Measurements from ENCODE around the gene CFAP77.

Gene CFAP77

DNA sequence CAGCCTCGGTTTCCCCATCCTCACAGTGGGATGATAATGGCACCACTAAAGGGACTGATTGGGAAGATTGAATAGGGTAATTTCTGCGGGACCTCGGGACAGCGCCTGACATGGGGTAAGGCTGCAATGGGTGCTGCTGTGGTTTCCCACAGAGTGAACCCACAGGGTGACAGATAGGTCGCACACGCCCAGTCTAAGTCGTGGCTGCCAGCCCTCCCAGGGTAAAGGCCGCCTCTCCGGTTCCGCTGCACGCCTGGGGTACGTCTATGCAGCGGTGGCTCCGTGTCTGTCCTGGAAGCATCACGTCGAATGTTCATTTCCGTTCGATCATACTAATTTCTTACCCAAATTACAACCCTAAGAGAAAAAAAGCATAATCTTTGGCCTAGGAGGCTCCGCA lies 631 bp downstream of the CFAP77 start:
- no peak for DNase-seq

GRCh38 chr9:132411091-132411508 lies 1.1 kb downstream of the CFAP77 start:
- DNase-seq = peak; percentile 62

- DNase-seq = no peak
Measured at GRCh38 chr9:132412089-132412488, 2.1 kb downstream of the CFAP77 start.

DNA sequence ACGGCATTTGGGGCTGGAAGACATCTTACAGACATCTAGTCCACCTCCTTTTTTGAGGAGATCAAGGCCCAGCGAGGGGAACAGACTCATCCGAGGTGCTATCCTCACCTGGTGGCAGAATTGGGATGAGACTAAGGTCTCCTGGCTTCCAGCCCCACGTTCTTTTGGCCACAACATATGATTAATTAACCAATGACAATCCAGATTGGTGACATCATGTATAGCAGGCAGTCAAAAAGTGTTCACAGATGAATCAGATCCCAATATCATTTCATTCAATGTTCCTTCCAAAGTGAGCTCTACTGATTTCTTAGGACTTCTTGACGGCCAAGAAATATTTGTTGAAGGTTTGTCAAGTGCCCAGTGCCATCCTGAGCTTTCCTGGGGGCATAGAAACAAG lies 3.9 kb downstream of the CFAP77 start:
- no peak for DNase-seq

- no peak for DNase-seq
Measured at GRCh38 chr9:132414731-132415130, 4.7 kb downstream of the CFAP77 start.

DNA sequence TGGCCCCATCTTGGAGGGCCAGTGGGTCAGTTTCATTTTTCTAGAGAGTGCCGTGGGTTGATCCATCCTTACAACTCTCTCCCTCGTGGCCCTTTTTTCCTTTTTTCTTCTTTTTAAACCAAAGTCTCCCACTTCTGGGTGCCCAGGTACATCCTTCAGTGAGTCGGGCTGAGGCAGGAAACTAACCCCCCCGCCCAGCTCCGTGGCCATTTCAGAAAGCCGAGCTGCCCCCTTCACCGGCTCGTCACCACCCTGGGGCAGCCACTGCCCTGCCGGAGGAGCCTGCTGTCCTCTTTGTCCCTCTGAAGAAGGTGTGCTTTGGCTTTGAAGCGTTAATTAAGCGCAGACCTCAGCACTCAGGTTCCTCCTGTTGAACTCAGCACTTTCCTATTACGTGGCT lies 5.2 kb downstream of the CFAP77 start:
- no peak for DNase-seq

- no peak for DNase-seq
Measured at GRCh38 chr9:132418726-132419363, 8.8 kb downstream of the CFAP77 start.

DNA sequence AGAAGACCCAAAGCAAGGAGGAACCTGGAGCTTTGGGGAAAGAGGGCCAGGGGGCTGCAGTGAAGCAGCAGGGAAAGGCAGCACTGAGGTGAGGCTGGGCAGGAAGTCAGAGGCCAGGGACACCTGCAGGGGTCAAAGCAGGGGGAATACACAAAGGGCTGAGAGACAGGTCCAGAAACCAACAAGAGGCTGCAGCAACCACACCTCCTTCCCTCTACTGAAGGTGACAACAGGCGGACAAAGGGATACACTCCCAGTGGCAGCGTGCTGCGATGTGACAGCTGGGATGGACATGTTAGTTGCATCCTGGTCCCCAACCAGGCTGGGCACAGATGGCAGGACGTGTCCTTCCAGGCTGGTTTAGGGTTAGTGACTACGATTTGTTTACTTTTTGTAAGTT lies 12.6 kb downstream of the CFAP77 start:
- no peak for DNase-seq

DNA sequence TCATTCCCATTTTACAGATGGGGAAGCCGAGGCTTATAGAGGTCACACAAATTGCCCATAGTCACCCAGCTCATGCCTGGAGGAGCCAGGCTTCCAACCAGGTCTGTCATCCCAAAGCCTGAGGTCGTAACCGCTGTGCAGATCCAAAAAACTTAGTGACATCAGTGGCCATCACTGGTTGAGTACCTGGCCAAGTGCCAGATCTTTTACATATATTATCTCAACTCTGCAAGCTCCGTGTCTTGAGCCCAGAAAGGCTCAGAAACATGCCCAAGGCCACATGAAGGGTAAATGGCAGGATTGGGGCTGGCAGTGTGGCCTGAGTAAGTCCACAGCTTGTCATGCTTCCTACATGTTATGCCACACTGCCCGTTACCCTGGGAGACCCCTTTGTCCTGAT lies 13.5 kb downstream of the CFAP77 start:
- no peak for DNase-seq

DNA sequence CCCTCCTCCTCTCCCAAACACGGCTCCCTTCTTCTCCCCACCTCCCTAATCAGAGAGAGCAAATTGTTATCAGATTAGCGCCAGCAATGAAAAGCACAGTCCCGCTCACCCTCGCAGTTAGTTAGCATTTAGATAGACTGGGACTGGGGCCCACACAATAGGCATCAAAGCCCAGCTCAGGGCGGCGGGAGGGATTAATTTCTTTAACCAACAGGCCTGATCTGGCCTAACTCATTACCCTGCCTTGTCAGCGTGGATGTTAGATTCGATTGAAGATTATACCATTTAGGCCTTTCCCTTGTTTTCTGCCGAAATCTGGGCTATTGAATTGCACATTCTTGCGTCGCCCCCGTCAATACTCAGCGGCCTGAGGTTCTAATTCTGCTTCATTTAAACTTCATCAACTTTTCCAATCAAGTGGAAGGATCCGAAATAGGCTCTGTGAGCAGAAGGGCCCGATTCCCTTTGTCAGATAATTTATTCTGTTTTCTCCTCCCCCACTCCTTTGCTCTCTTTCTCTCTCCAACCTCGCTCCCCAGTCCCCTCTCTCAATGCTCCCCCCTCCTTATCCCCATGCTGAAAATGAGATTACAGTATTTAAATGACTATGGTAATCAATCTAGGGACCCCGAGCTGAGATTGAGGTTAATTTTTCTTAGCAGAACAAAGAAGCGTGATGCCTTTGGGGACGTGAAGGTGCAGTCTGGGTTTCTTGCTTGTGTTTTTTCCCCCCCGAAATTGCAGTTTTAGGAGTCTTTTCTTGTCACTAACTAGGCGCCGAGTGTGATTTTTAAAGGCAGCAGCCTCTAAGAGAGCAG lies 15.1 kb downstream of the CFAP77 start:
- DNase-seq = no peak

DNA sequence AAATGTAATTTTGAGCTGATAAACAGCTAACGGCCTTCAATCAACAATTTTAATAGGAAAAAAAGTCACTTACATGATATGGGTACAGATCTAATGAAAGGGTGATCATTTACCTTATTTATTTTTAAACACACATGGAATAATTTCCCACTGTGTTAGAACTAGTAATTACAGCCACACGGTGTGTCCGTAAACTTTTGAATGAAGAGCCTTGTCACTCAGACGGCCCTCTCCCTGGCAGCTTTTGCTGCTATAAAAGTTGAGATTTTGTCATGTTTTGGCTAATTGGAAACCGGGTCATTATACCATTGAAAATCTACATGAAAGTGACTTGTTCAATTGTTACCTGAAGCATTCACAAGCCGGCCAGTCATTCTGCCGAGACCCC lies 15.7 kb downstream of the CFAP77 start:
- no peak for DNase-seq

DNA sequence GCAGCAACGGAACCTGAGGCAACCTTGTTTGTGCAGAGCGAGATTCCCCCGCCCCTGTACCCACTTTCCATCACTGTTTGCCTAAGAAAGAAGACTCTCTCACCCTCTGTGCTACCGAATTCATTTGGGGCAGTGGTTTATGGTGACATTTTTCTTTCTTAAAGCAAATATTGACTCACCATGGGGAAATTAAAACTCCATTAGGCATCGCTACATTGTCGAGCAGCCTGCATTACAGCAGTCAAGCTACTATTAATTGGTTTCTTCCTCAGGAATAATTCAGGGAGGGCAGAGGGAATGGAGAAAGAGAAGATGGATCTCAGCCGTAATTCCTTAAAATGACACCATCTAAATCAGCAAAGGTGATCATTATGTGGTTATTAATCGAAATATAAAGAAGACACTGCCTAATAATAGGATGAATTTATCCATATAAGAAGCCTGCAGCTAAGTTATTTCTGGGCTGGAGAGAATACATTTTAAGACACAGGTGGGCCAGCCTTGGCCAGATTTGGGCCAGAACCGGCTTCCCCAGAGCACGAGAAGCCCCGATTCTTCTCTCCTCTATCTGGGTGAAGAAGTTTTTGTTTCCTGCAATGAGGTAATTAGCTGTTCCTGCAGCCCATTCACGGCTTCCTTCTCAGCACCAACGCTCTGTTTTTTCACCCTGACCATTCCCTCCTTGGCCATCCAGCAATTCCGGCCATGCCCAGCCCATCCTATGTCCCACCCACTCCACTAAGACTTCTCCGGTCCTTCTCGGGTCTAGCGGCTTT lies 16.8 kb downstream of the CFAP77 start:
- DNase-seq = no peak

DNA sequence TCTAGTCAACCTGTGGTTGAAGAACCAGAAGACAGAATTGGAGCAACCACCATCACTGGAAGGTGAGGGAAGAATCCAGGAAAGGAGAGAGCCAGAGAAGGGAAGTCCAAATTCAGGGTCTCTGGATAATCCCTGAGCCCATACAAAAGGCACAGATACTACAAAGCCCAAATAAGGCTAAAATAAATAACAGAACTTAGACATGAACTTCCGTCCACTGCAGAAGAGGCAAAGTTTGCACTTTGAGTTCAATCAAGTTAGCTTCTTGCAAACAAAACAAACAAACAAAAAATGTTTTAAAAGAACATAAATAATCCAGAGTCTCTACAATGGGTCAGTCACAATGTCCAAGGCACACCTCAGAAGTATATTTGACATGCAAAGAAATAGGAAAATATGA lies 21.0 kb downstream of the CFAP77 start:
- no peak for DNase-seq

DNA sequence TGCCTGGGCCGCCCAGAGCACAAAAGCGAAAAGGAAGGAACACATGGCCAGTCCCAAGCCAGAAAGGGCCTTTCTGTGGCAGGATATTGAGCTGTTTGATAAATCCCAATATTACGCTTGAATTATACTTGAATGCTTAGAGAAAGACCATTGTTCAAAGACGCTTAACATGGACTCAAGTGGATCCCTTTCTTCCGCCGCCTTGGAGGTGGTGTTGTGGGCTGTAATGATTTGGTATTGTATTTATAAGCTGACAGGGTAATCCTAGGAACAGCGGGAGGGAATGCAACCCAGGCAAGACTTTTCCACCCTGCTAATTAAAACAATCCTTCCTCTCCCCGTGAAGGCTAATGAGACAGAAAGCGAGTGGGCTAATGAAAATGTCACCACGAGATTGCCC lies 24.9 kb downstream of the CFAP77 start:
- no peak for DNase-seq

GRCh38 chr9:132439153-132439552 lies 29.1 kb downstream of the CFAP77 start:
- no peak for DNase-seq

GRCh38 chr9:132440735-132441134 lies 30.7 kb downstream of the CFAP77 start:
- DNase-seq = no peak

GRCh38 chr9:132441404-132441803 lies 31.4 kb downstream of the CFAP77 start:
- no peak for DNase-seq

DNA sequence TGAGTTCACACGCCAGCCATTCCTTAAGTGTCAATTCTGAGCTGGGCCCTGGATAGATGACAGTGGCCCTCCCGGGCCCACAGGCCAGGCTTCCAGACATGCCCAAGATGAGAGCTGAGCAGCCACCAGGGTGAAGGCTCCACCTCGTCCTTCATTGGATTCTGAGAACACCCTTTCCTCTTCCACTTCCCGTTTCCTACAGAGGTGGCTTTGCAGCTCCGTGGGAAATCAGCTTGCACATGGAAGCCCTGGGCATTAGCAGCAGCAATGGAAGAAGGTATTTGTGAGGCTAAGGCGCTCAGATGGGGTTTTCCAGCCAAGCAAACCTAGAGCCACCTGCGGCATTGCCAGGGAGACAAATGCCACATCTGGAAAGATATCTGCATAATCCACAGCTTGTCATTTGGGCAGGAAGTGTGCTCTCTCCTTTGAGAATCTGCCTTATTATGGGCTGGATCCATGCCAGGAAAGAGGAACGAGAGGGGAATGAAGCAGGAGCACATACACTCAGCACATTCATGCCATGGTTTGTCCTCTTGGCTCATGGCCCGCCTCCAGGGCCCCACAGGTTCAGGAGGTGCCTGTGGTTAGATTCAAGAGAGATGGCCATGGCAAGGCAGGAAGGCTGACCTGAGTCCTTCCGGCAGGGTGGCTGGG lies 34.1 kb downstream of the CFAP77 start:
- no peak for DNase-seq

- DNase-seq = no peak
Measured at GRCh38 chr9:132446887-132447286, 36.9 kb downstream of the CFAP77 start.

GRCh38 chr9:132447346-132447745 lies 37.3 kb downstream of the CFAP77 start:
- no peak for DNase-seq

- DNase-seq = no peak
Measured at GRCh38 chr9:132447902-132448301, 37.9 kb downstream of the CFAP77 start.

- no peak for DNase-seq
Measured at GRCh38 chr9:132451276-132451675, 41.3 kb downstream of the CFAP77 start.

DNA sequence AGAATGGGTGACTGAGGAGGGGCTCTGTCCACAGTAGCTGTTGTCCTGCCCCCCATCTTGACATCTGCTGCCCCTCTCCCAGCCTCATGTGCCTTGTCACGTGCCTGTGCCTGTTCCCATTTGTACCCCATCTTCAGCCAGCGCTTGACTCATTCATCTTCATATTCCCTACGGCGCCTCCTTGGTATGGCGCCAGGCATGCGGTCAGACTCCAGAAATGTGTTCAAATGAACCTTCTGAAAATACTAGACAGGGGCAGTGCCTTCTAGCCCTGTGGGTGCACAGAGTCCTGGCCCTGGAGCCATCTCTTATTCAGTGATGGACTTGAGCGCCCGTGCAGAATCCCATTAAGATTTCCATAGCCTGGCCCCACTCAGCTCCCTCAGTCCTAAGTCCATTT lies 46.2 kb downstream of the CFAP77 start:
- DNase-seq = no peak
